RWPE1 (cell line): ENCODE data around the gene FAM107B.

Experiments
- CTCF ChIA-PET: fragments of 350-600 bp; sonication (Branson Sonifier 250); formaldehyde crosslinking; extraction: SDS; loops from one replicate; lab custom pipeline; 2021; lab: Yijun Ruan, JAX
- POLR2A ChIA-PET: fragments of 400-600 bp; formaldehyde crosslinking; extraction: SDS; loops from one replicate; lab custom pipeline; 2020; ENCODE audit warnings: antibody characterized with exemption; ENCODE audit not compliant: low non-redundant PET; lab: Yijun Ruan, JAX
- DNase-seq: peaks from one replicate; pipeline ENCODE4 v3.0.0; 2012; ENCODE audit warnings: low spot score
- H3K27ac ChIP-seq: fragments of 450-650 bp; 2 replicates; pipeline ENCODE4 v1.5.1; 2017
- CTCF ChIP-seq: fragments of 450-650 bp; conservative IDR thresholded peaks from 2 replicates; pipeline ENCODE4 v1.5.1; 2017; ENCODE audit warnings: low read depth, mild to moderate bottlenecking

The FAM107B gene

GRCh38 chr10:14588084-14588937, 186.4 kb downstream of the FAM107B start:
- DNase-seq = no peak
- no peak overlapping the region for H3K27ac ChIP-seq
- CTCF ChIA-PET = interaction anchor here (0.6 kb wide), 1 partner anchor 61 kb away, joined by 5 read pairs; no protein-coding TSS in a partner anchor
- POLR2A ChIA-PET = no interaction called here
- TF ChIP-seq CTCF = no peak

GRCh38 chr10:14587540-14588083, 187.1 kb downstream of the FAM107B start:
- no peak overlapping the region for H3K27ac ChIP-seq
- DNase-seq = no peak
- ChIA-PET CTCF (no interaction called here), POLR2A (no interaction called here)
- no peak for TF ChIP-seq CTCF

- no peak for TF ChIP-seq CTCF
- DNase-seq = no peak
- POLR2A ChIA-PET = no interaction called here
- H3K27ac ChIP-seq = no peak overlapping the region
- CTCF ChIA-PET = no interaction called here
Observed at GRCh38 chr10:14586901-14587300, 187.8 kb downstream of the FAM107B start.

GRCh38 chr10:14585287-14586193, 189.2 kb downstream of the FAM107B start:
- ChIA-PET CTCF (no interaction called here), POLR2A (no interaction called here)
- DNase-seq = no peak
- no peak overlapping the region for H3K27ac ChIP-seq
- no peak for TF ChIP-seq CTCF

- no peak for DNase-seq
- ChIA-PET POLR2A (no interaction called here), CTCF (no interaction called here)
- H3K27ac ChIP-seq = no peak overlapping the region
- TF ChIP-seq CTCF = no peak
Observed at GRCh38 chr10:14584661-14585060, 190.0 kb downstream of the FAM107B start.

DNA sequence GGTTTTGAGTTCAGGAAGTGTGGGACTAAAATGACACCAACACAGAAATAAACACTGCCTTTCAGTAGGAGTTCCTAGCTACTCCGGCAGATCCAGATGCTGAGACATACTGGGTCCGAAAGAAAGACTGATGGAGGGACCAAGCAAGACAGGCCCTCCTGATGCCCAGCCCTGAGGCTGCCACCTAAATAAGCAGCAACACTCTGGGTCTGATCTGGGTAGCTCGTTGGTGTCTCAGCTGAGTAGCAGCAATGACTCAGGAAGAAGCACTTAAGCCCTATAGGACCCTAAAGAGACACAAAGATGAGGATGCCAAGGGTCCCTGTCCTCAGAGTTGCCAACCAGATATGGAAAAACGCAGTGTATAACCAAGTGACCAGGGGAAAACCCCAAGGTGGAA, 190.7 kb downstream of the FAM107B start:
- H3K27ac ChIP-seq = no peak overlapping the region
- TF ChIP-seq CTCF = no peak
- ChIA-PET POLR2A (no interaction called here), CTCF (interaction anchor here (0.6 kb wide), 1 partner anchor 28 kb away, joined by 3 read pairs; no protein-coding TSS in a partner anchor)
- DNase-seq = no peak
